ENCODE results near the gene ANGPTL5. TPM values are rescaled to one million over a fixed set of nuclear protein-coding genes. Genes with fewer than 3 reads are reported as not detected.

The ANGPTL5 gene
- total RNA-seq, 1 experiment from 2014 or later = not detected

DNA sequence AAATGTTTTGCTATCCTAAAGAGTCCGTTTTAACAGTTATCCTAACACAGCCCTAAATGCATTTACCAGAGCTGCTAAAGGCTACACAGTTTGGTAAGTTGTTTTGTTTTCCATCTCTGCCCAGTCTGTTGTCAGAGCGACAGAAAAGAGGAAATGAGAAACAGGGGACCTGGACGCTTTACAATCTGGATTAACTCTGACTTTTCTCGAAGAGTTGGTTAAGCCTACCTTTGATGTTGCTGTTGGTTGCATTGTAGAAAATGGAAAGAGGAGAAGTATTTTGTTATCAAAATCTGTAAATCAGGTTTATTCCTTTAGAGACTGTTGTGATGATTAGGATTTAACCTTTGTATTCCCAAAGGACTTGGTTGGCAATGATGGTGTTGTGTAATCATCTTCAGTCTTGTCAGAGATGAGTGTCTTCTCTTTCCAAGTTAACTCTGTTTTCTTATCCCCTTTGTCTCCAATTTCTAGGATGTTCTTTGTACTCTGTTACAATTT is 481 bp downstream of the ANGPTL5 start:
- no peaks in the 10 kb centered on the region for H3K27me3 ChIP-seq (ENCODE audit: control insufficient read depth, insufficient read depth, low read length)
- in situ Hi-C loops (cut with HindIII; ENCODE audit: low pct_unique_long_range_greater_than_20kb, low sequenced_read_pairs) (no loop called here), intact Hi-C loops (cut with micrococcal nuclease; ENCODE audit: unreplicated experiment) (loop anchor here (10.0 kb wide), 2 partner anchors 89 to 399 kb away; partner anchors contain the start of gene BIRC3)
- peak; percentile 41 for DNase-seq (ENCODE audit: low read depth, low spot score)
- no TSS peak for BruUV-seq (replicated peaks)
- TF ChIP-seq POLR2AphosphoS5 (IDR thresholded peaks at IDR 0.05; ENCODE audit: low read depth, low read length) = no peak
- H3K4me3 ChIP-seq (ENCODE audit: low read depth in 2 of 2, low read length in 2 of 2) = peak overlapping the region; percentile 79 to 82
- CTCF ChIA-PET = no interaction called here
- no peaks in the 10 kb centered on the region for H3K9me3 ChIP-seq (ENCODE audit: control insufficient read depth, insufficient read depth, low read depth, low read length)
- POLR2A ChIA-PET = interaction anchor here (0.6 kb wide), 1 partner anchor 187 kb away, joined by 3 read pairs; no protein-coding TSS in a partner anchor
- H3K4me1 ChIP-seq (ENCODE audit: control insufficient read depth, insufficient read depth, low read length) = peaks cover 37% of the 10 kb centered on the region
- H3K27ac ChIP-seq (ENCODE audit: low read length) = peak overlapping the region; percentile 94
- peak; percentile 23; the same call in 1 of the 2 replicates for ATAC-seq
- no peaks in the 10 kb centered on the region for H3K36me3 ChIP-seq (ENCODE audit: control insufficient read depth, insufficient read depth, low read length)

- DNase-seq (ENCODE audit: low read depth, low spot score) = peak; percentile 81
- no peaks in the 10 kb centered on the region for H3K9me3 ChIP-seq (ENCODE audit: control insufficient read depth, insufficient read depth, low read depth, low read length)
- ChIA-PET CTCF (interaction anchor here (0.6 to 1.0 kb wide), 2 partner anchors 54 to 92 kb away, joined by 3 to 4 read pairs; no protein-coding TSS in a partner anchor), POLR2A (interaction anchor here (0.5 to 0.6 kb wide), 3 partner anchors 47 to 773 kb away, joined by 3 read pairs; no protein-coding TSS in a partner anchor)
- H3K27me3 ChIP-seq (ENCODE audit: control insufficient read depth, insufficient read depth, low read length) = no peaks in the 10 kb centered on the region
- peak; percentile 97 for ATAC-seq
- no peaks in the 10 kb centered on the region for H3K36me3 ChIP-seq (ENCODE audit: control insufficient read depth, insufficient read depth, low read length)
- BruUV-seq (replicated peaks) = no TSS peak
- in situ Hi-C loops (cut with HindIII; ENCODE audit: low pct_unique_long_range_greater_than_20kb, low sequenced_read_pairs) (no loop called here), intact Hi-C loops (cut with micrococcal nuclease; ENCODE audit: unreplicated experiment) (loop anchor here (10.0 kb wide), 2 partner anchors 90 to 400 kb away; partner anchors contain the start of gene BIRC3)
- TF ChIP-seq TCF7L2 (IDR thresholded peaks at IDR 0.05; ENCODE audit: low read depth, low read length) (no peak), SIN3A (IDR thresholded peaks at IDR 0.05; ENCODE audit: borderline replicate concordance, insufficient read depth, low read depth, low read length) (peak; percentile 99)
- TF ChIP-seq, protein P1, sequence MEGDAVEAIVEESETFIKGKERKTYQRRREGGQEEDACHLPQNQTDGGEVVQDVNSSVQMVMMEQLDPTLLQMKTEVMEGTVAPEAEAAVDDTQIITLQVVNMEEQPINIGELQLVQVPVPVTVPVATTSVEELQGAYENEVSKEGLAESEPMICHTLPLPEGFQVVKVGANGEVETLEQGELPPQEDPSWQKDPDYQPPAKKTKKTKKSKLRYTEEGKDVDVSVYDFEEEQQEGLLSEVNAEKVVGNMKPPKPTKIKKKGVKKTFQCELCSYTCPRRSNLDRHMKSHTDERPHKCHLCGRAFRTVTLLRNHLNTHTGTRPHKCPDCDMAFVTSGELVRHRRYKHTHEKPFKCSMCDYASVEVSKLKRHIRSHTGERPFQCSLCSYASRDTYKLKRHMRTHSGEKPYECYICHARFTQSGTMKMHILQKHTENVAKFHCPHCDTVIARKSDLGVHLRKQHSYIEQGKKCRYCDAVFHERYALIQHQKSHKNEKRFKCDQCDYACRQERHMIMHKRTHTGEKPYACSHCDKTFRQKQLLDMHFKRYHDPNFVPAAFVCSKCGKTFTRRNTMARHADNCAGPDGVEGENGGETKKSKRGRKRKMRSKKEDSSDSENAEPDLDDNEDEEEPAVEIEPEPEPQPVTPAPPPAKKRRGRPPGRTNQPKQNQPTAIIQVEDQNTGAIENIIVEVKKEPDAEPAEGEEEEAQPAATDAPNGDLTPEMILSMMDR (IDR thresholded peaks at IDR 0.05) = peak; percentile 78
- H3K4me3 ChIP-seq (ENCODE audit: low read depth in 2 of 2, low read length in 2 of 2) = peak within 1 kb of the TSS; percentile 79 to 82
- peaks cover 37% of the 10 kb centered on the region for H3K4me1 ChIP-seq (ENCODE audit: control insufficient read depth, insufficient read depth, low read length)
- peak within 1 kb of the TSS; percentile 94 for H3K27ac ChIP-seq (ENCODE audit: low read length)
Measured at GRCh38 chr11:101914738-101915426, 1.4 kb downstream of the ANGPTL5 start, which contains the start of gene CEP126. Gene CEP126 (plus strand): TSS chr11:101915010. CDS start chr11:101915285, 275 bp downstream.

DNA sequence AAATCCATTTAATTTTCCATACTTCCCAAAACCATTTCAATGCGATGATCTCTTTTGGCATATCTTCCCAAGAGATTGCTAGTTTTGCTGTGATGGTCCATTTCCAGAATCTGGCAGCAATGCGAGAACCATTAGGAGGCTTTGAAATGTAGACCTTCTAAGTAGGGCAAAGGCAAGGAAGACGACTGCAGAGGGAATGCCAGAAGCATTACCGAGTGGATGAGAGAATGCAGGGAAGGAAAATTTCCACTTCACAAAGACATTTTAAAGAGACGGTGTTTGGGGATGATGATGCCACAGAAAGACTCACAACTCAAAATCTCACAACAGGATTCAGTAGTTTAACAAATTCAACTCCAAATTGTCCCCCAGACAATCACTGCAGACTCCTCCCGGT is 2.0 kb downstream of the ANGPTL5 start:
- in situ Hi-C loops (cut with HindIII; ENCODE audit: low pct_unique_long_range_greater_than_20kb, low sequenced_read_pairs) = no loop called here
- DNase-seq (ENCODE audit: low read depth, low spot score) = no peak
- intact Hi-C loops (cut with micrococcal nuclease; ENCODE audit: unreplicated experiment) = loop anchor here (10.0 kb wide), 2 partner anchors 90 to 400 kb away; partner anchors contain the start of gene BIRC3
- no peaks in the 10 kb centered on the region for H3K27me3 ChIP-seq (ENCODE audit: control insufficient read depth, insufficient read depth, low read length)
- no peaks in the 10 kb centered on the region for H3K9me3 ChIP-seq (ENCODE audit: control insufficient read depth, insufficient read depth, low read depth, low read length)
- H3K4me3 ChIP-seq (ENCODE audit: low read depth in 2 of 2, low read length in 2 of 2) = peak overlapping the region; percentile 79 to 82
- 0 out of 2 replicates have a peak, but pooled peaks have one; percentile 24 for ATAC-seq
- peaks cover 37% of the 10 kb centered on the region for H3K4me1 ChIP-seq (ENCODE audit: control insufficient read depth, insufficient read depth, low read length)
- TF ChIP-seq, protein P1 (IDR thresholded peaks at IDR 0.05) = no peak
- TF ChIP-seq REST (IDR thresholded peaks at IDR 0.05; ENCODE audit: insufficient read depth in 1 of 2, low read depth in 2 of 2, low read length in 1 of 2) (no peak), SIN3A (IDR thresholded peaks at IDR 0.05; ENCODE audit: borderline replicate concordance, insufficient read depth, low read depth, low read length) (no peak), TCF7L2 (IDR thresholded peaks at IDR 0.05; ENCODE audit: low read depth, low read length) (no peak), POLR2AphosphoS5 (IDR thresholded peaks at IDR 0.05; ENCODE audit: low read depth, low read length) (no peak)
- ChIA-PET CTCF (interaction anchor here (0.6 to 1.0 kb wide), 2 partner anchors 53 to 93 kb away, joined by 3 to 4 read pairs; no protein-coding TSS in a partner anchor), POLR2A (interaction anchor here (0.6 kb wide), 1 partner anchor 47 kb away, joined by 3 read pairs; no protein-coding TSS in a partner anchor)
- H3K27ac ChIP-seq (ENCODE audit: low read length) = peak overlapping the region; percentile 94
- TSS peak; percentile 92 for BruUV-seq (replicated peaks)
- no peaks in the 10 kb centered on the region for H3K36me3 ChIP-seq (ENCODE audit: control insufficient read depth, insufficient read depth, low read length)
